Astrocyte (in vitro differentiated cells and primary cell): ENCODE measurements around the gene NSUN7. TPM values are rescaled to one million over a fixed set of nuclear protein-coding genes. Genes with fewer than 3 reads are reported as not detected.
"Not testable (repeated sequence)": the region's sequence is repeated elsewhere in the genome, so short reads cannot be mapped to it uniquely, and the experiment has no call there.

ENCODE experiments used
- DNase-seq: peaks from one replicate; pipeline ENCODE4 v3.0.0-alpha.2; 2010; ENCODE audit warnings: low read depth
- FAIRE-seq: peaks from 2 replicates; lab custom pipeline; 2011; peaks lifted over from hg19 to GRCh38; lab: Jason Lieb, UNC
- H2AFZ ChIP-seq: 2 replicates; pipeline ENCODE4 v1.6.0; 2012; ENCODE audit warnings: low read depth, low read length, inconsistent platforms
- H3K27ac ChIP-seq: 2 replicates; pipeline ENCODE4 v1.5.1; 2011; ENCODE audit warnings: low read depth, low read length, inconsistent platforms
- H3K27me3 ChIP-seq: 2 replicates; pipeline ENCODE4 v1.6.0; 2011; ENCODE audit warnings: low read length, inconsistent platforms; ENCODE audit not compliant: insufficient read depth
- H3K36me3 ChIP-seq: 2 replicates; pipeline ENCODE4 v1.5.1; 2011; ENCODE audit warnings: low read length, inconsistent platforms; ENCODE audit not compliant: insufficient read depth
- H3K4me1 ChIP-seq: 2 replicates; pipeline ENCODE4 v1.5.1; 2011; ENCODE audit warnings: low read length, inconsistent platforms; ENCODE audit not compliant: insufficient read depth
- H3K4me2 ChIP-seq: 2 replicates; pipeline ENCODE4 v1.6.0; 2012; ENCODE audit warnings: low read length, inconsistent platforms
- H3K4me3 ChIP-seq: 2 replicates; pipeline ENCODE4 v1.5.1; 2011; ENCODE audit warnings: low read depth, mild to moderate bottlenecking, low read length, inconsistent platforms; ENCODE audit not compliant: insufficient read depth
- H3K79me2 ChIP-seq: 2 replicates; pipeline ENCODE4 v1.6.0; 2012; ENCODE audit warnings: mild to moderate bottlenecking, low read length, inconsistent platforms; ENCODE audit not compliant: insufficient read depth
- H3K9ac ChIP-seq: 2 replicates; pipeline ENCODE4 v1.6.0; 2012; ENCODE audit warnings: mild to moderate bottlenecking, low read length, inconsistent platforms
- H3K9me3 ChIP-seq: 2 replicates; pipeline ENCODE4 v1.5.1; 2012; ENCODE audit warnings: low read depth, mild to moderate bottlenecking, low read length, inconsistent platforms; ENCODE audit not compliant: insufficient read depth
- H4K20me1 ChIP-seq: 2 replicates; pipeline ENCODE4 v1.6.0; 2012; ENCODE audit warnings: low read length, inconsistent platforms; ENCODE audit not compliant: insufficient read depth
- H3K27ac Mint-ChIP-seq: one replicate; pipeline ENCODE4 v1.8.0; 2021; ENCODE audit warnings: mild to moderate bottlenecking, mixed read lengths; ENCODE audit not compliant: unreplicated experiment
- H3K27me3 Mint-ChIP-seq: one replicate; pipeline ENCODE4 v1.8.0; 2021; ENCODE audit warnings: low read depth, mixed read lengths; ENCODE audit not compliant: unreplicated experiment
- H3K36me3 Mint-ChIP-seq: one replicate; pipeline ENCODE4 v1.8.0; 2021; ENCODE audit warnings: low read depth, mixed read lengths; ENCODE audit not compliant: unreplicated experiment
- H3K4me1 Mint-ChIP-seq: one replicate; pipeline ENCODE4 v1.8.0; 2021; ENCODE audit warnings: low read depth, mixed read lengths; ENCODE audit not compliant: unreplicated experiment
- H3K4me3 Mint-ChIP-seq: one replicate; pipeline ENCODE4 v1.8.0; 2021; ENCODE audit warnings: mild to moderate bottlenecking, moderate library complexity, mixed read lengths; ENCODE audit not compliant: unreplicated experiment
- H3K9me3 Mint-ChIP-seq: one replicate; pipeline ENCODE4 v1.8.0; 2021; ENCODE audit warnings: mild to moderate bottlenecking, mixed read lengths; ENCODE audit not compliant: unreplicated experiment
- EZH2 ChIP-seq: IDR thresholded peaks from 2 replicates; pipeline ENCODE4 v1.6.1; 2012; ENCODE audit warnings: mild to moderate bottlenecking, low read length, inconsistent platforms; ENCODE audit not compliant: insufficient read depth
- total RNA-seq: library from RNA; stranded (reverse); gene quantifications from 2 replicates; pipeline ENCODE4 v1.2.1, GENCODE V29; 2021
- TF ChIP-seq, protein P1 (sequence below): IDR thresholded peaks from 2 replicates; pipeline ENCODE4 v1.5.1; 2011; ENCODE audit warnings: low read depth, mild to moderate bottlenecking, inconsistent platforms, low read length, moderate library complexity; ENCODE audit not compliant: insufficient read depth

NSUN7 gene
- total RNA-seq, 1 donor from 2014 or later, result 2.5 TPM

GRCh38 chr4:40812856-40813255, 63.1 kb downstream of the NSUN7 start:
- no peaks in the 10 kb centered on the region for H3K4me1 ChIP-seq
- no peak overlapping the region for H3K4me3 ChIP-seq
- Mint-ChIP-seq H3K36me3 (peaks cover 26% of the 10 kb centered on the region), H3K27me3 (no peaks in the 10 kb centered on the region), H3K27ac (no peak overlapping the region), H3K4me3 (no peak overlapping the region), H3K4me1 (peaks cover 6% of the 10 kb centered on the region), H3K9me3 (no peaks in the 10 kb centered on the region)
- TF ChIP-seq, protein P1, sequence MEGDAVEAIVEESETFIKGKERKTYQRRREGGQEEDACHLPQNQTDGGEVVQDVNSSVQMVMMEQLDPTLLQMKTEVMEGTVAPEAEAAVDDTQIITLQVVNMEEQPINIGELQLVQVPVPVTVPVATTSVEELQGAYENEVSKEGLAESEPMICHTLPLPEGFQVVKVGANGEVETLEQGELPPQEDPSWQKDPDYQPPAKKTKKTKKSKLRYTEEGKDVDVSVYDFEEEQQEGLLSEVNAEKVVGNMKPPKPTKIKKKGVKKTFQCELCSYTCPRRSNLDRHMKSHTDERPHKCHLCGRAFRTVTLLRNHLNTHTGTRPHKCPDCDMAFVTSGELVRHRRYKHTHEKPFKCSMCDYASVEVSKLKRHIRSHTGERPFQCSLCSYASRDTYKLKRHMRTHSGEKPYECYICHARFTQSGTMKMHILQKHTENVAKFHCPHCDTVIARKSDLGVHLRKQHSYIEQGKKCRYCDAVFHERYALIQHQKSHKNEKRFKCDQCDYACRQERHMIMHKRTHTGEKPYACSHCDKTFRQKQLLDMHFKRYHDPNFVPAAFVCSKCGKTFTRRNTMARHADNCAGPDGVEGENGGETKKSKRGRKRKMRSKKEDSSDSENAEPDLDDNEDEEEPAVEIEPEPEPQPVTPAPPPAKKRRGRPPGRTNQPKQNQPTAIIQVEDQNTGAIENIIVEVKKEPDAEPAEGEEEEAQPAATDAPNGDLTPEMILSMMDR, result no peak
- TF ChIP-seq EZH2, result no peak
- DNase-seq, result no peak
- H3K27me3 ChIP-seq, result no peaks in the 10 kb centered on the region
- H2AFZ ChIP-seq, result no peak overlapping the region
- H3K36me3 ChIP-seq, result peaks cover 24% of the 10 kb centered on the region
- H4K20me1 ChIP-seq, result no peaks in the 10 kb centered on the region
- H3K9ac ChIP-seq, result no peak overlapping the region
- no peaks in the 10 kb centered on the region for H3K79me2 ChIP-seq
- no peak overlapping the region for H3K4me2 ChIP-seq
- H3K27ac ChIP-seq, result no peak overlapping the region
- H3K9me3 ChIP-seq, result no peaks in the 10 kb centered on the region
- FAIRE-seq, result no peak

DNA sequence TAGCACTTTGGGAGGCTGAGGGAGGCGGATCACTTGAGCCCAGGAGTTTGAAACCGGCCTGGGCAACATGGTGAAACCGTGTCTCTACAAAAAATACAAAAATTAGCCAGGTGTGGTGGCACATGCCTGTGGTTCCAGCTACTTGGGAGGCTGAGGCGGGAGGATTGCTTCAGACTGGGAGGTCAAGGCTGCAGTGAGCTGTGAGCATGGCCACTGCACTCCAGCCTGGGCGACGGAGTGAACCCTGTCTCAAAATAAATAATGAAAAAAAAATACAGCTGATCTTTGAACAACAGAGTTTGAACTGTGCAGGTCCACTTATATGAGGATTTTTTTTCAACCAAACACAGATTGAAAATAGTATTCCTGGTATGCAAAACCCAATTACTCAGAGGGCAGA, 67.4 kb downstream of the NSUN7 start:
- H3K9me3 Mint-ChIP-seq, H3K27ac Mint-ChIP-seq, H3K9ac ChIP-seq, H4K20me1 ChIP-seq, H2AFZ ChIP-seq, H3K4me3 Mint-ChIP-seq, H3K9me3 ChIP-seq, H3K27me3 Mint-ChIP-seq, FAIRE-seq, H3K27me3 ChIP-seq, H3K4me1 ChIP-seq, H3K4me2 ChIP-seq, H3K79me2 ChIP-seq, H3K4me3 ChIP-seq, H3K27ac ChIP-seq, H3K4me1 Mint-ChIP-seq, DNase-seq: not testable (repeated sequence)
- H3K36me3 Mint-ChIP-seq, result peaks cover 25% of the 10 kb centered on the region
- H3K36me3 ChIP-seq, result peaks cover 34% of the 10 kb centered on the region

DNA sequence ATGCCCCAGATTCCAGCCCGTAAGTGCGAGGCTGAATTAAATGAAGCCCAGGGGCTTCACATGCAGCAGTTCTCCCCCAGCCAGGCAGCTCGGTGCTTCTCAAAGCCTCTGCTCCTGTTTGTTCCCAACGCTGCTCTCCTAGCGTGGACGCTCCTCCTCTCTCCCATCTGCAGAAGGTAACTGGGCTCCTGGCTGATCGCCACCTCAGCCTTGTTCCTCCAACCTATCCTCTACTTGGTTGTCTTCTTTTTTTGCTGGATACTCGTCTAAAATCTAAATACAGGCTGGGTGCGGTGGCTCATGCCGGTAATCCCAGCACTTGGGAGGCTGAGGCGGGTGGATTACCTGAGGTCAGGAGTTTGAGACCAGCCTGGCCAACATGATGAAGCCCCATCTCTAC, 70.3 kb downstream of the NSUN7 start:
- Histone ChIP-seq H2AFZ (no peak overlapping the region), H3K4me3 (no peak overlapping the region), H3K27ac (no peak overlapping the region), H3K36me3 (peaks cover 39% of the 10 kb centered on the region), H3K4me1 (no peaks in the 10 kb centered on the region), H3K9ac (no peak overlapping the region), H3K4me2 (no peak overlapping the region), H3K9me3 (no peaks in the 10 kb centered on the region), H4K20me1 (no peaks in the 10 kb centered on the region), H3K79me2 (no peaks in the 10 kb centered on the region), H3K27me3 (no peaks in the 10 kb centered on the region)
- no peak for FAIRE-seq
- no peak overlapping the region for H3K27ac Mint-ChIP-seq
- TF ChIP-seq EZH2, result no peak
- TF ChIP-seq, protein P1, result no peak
- no peaks in the 10 kb centered on the region for H3K9me3 Mint-ChIP-seq
- no peaks in the 10 kb centered on the region for H3K27me3 Mint-ChIP-seq
- no peak for DNase-seq
- no peak overlapping the region for H3K4me3 Mint-ChIP-seq
- H3K4me1 Mint-ChIP-seq, result no peaks in the 10 kb centered on the region
- peaks cover 21% of the 10 kb centered on the region for H3K36me3 Mint-ChIP-seq
